OCI-LY7 (cell line): ENCODE measurements around the gene CEP131.

Experiments
- CTCF ChIP-seq: fragments of 200-600 bp; sonication (generic); conservative IDR thresholded peaks from 2 replicates; pipeline ENCODE4 v1.5.1; 2014; ENCODE audit warnings: mild to moderate bottlenecking, antibody characterized with exemption, low read length, moderate library complexity, mixed read lengths
- EZH2phosphoT487 ChIP-seq: fragments of 200-600 bp; sonication (generic); IDR thresholded peaks from 2 replicates; pipeline ENCODE4 v1.6.1; 2018; ENCODE audit warnings: low read depth, borderline replicate concordance, mild to moderate bottlenecking, mixed run types, antibody characterized with exemption, low read length, moderate library complexity, mixed read lengths

GRCh38 chr17:81170727-81171494 lies 51.9 kb downstream of the CEP131 start:
- no peak for TF ChIP-seq CTCF
- no peak for TF ChIP-seq EZH2phosphoT487
